ENCODE measurements around the gene SBF2. TPM values are rescaled to one million over a fixed set of nuclear protein-coding genes. Genes with fewer than 3 reads are reported as not detected.

The SBF2 gene
- total RNA-seq, 4 donors from 2014 or later = 19.3 to 28.1 (median 25.8) TPM

GRCh38 chr11:10285148-10285802, 8.7 kb downstream of the SBF2 start:
- Histone ChIP-seq H3K9me3 (no peaks in the 10 kb centered on the region), H3K4me1 (peaks cover 29 to 33% of the 10 kb centered on the region in 2 donors), H3K36me3 (no peaks in the 10 kb centered on the region), H3K4me3 (no peak overlapping the region), H3K27ac (no peak overlapping the region), H3K27me3 (no peaks in the 10 kb centered on the region)
- intact Hi-C loops (cut with DNase I; ENCODE audit: low total_unique reads) (no loop called here), in situ Hi-C loops (cut with MboI; ENCODE audit: low sequenced_read_pairs in 4 of 4) (loop anchor here in 1 of 4 donors (25.0 kb wide), 1 partner anchor 298 kb away; no protein-coding TSS in a partner anchor)
- ATAC-seq (no peak), DNase-seq (no peak)
- TF ChIP-seq POLR2A (IDR thresholded peaks at IDR 0.05) = no peak
- TF ChIP-seq, protein P1, sequence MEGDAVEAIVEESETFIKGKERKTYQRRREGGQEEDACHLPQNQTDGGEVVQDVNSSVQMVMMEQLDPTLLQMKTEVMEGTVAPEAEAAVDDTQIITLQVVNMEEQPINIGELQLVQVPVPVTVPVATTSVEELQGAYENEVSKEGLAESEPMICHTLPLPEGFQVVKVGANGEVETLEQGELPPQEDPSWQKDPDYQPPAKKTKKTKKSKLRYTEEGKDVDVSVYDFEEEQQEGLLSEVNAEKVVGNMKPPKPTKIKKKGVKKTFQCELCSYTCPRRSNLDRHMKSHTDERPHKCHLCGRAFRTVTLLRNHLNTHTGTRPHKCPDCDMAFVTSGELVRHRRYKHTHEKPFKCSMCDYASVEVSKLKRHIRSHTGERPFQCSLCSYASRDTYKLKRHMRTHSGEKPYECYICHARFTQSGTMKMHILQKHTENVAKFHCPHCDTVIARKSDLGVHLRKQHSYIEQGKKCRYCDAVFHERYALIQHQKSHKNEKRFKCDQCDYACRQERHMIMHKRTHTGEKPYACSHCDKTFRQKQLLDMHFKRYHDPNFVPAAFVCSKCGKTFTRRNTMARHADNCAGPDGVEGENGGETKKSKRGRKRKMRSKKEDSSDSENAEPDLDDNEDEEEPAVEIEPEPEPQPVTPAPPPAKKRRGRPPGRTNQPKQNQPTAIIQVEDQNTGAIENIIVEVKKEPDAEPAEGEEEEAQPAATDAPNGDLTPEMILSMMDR (IDR thresholded peaks at IDR 0.05 in 4 of 5, conservative IDR thresholded peaks at IDR 0.05 in 1 of 5) = no peak

- no peak overlapping the region for H3K27ac ChIP-seq
- in situ Hi-C loops (cut with MboI; ENCODE audit: low sequenced_read_pairs in 4 of 4) (loop anchor here in 1 of 4 donors (25.0 kb wide), 1 partner anchor 297 kb away; no protein-coding TSS in a partner anchor), intact Hi-C loops (cut with DNase I; ENCODE audit: low total_unique reads) (no loop called here)
- H3K4me1 ChIP-seq = peaks cover 29 to 33% of the 10 kb centered on the region in 2 donors
- TF ChIP-seq POLR2A (IDR thresholded peaks at IDR 0.05) = no peak
- TF ChIP-seq, protein P1 (IDR thresholded peaks at IDR 0.05 in 4 of 5, conservative IDR thresholded peaks at IDR 0.05 in 1 of 5) = no peak
- ATAC-seq (no peak), DNase-seq (no peak)
- H3K27me3 ChIP-seq = no peaks in the 10 kb centered on the region
- H3K9me3 ChIP-seq = no peaks in the 10 kb centered on the region
- H3K4me3 ChIP-seq = no peak overlapping the region
- H3K36me3 ChIP-seq = no peaks in the 10 kb centered on the region
Measured at GRCh38 chr11:10283991-10284390, 10.0 kb downstream of the SBF2 start.

- Histone ChIP-seq H3K36me3 (no peaks in the 10 kb centered on the region), H3K9me3 (no peaks in the 10 kb centered on the region), H3K4me3 (no peak overlapping the region), H3K27me3 (no peaks in the 10 kb centered on the region), H3K27ac (no peak overlapping the region), H3K4me1 (peaks cover 24 to 26% of the 10 kb centered on the region in 2 donors)
- TF ChIP-seq, protein P1 (IDR thresholded peaks at IDR 0.05 in 4 of 5, conservative IDR thresholded peaks at IDR 0.05 in 1 of 5) = no peak
- TF ChIP-seq POLR2A (IDR thresholded peaks at IDR 0.05) = no peak
- DNase-seq (no peak), ATAC-seq (no peak)
- intact Hi-C loops (cut with DNase I; ENCODE audit: low total_unique reads) (no loop called here), in situ Hi-C loops (cut with MboI; ENCODE audit: low sequenced_read_pairs in 4 of 4) (loop anchor here in 1 of 4 donors (25.0 kb wide), 1 partner anchor 295 kb away; no protein-coding TSS in a partner anchor)
Measured at GRCh38 chr11:10282117-10282516, 11.9 kb downstream of the SBF2 start.

- H3K27ac ChIP-seq = no peak overlapping the region
- no peak for ATAC-seq
- intact Hi-C loops (cut with DNase I; ENCODE audit: low total_unique reads) (no loop called here), in situ Hi-C loops (cut with MboI; ENCODE audit: low sequenced_read_pairs in 4 of 4) (loop anchor here in 1 of 4 donors (25.0 kb wide), 1 partner anchor 288 kb away; no protein-coding TSS in a partner anchor)
- H3K9me3 ChIP-seq = no peaks in the 10 kb centered on the region
- no peaks in the 10 kb centered on the region for H3K36me3 ChIP-seq
- peaks cover 5 to 8% of the 10 kb centered on the region in 2 donors for H3K4me1 ChIP-seq
- no peak for DNase-seq
- no peaks in the 10 kb centered on the region for H3K27me3 ChIP-seq
- TF ChIP-seq, protein P1 (IDR thresholded peaks at IDR 0.05 in 4 of 5, conservative IDR thresholded peaks at IDR 0.05 in 1 of 5) = no peak
- TF ChIP-seq POLR2A (IDR thresholded peaks at IDR 0.05) = no peak
- no peak overlapping the region for H3K4me3 ChIP-seq
Measured at GRCh38 chr11:10275714-10276113, 18.3 kb downstream of the SBF2 start.

Data from gastrocnemius medialis (tissue), 4 donors.